ENCODE measurements around the gene MLF2. TPM values are rescaled to one million over a fixed set of nuclear protein-coding genes. Genes with fewer than 3 reads are reported as not detected.

MLF2 gene
- total RNA-seq, 1 donor from 2014 or later, result 162 TPM

DNA sequence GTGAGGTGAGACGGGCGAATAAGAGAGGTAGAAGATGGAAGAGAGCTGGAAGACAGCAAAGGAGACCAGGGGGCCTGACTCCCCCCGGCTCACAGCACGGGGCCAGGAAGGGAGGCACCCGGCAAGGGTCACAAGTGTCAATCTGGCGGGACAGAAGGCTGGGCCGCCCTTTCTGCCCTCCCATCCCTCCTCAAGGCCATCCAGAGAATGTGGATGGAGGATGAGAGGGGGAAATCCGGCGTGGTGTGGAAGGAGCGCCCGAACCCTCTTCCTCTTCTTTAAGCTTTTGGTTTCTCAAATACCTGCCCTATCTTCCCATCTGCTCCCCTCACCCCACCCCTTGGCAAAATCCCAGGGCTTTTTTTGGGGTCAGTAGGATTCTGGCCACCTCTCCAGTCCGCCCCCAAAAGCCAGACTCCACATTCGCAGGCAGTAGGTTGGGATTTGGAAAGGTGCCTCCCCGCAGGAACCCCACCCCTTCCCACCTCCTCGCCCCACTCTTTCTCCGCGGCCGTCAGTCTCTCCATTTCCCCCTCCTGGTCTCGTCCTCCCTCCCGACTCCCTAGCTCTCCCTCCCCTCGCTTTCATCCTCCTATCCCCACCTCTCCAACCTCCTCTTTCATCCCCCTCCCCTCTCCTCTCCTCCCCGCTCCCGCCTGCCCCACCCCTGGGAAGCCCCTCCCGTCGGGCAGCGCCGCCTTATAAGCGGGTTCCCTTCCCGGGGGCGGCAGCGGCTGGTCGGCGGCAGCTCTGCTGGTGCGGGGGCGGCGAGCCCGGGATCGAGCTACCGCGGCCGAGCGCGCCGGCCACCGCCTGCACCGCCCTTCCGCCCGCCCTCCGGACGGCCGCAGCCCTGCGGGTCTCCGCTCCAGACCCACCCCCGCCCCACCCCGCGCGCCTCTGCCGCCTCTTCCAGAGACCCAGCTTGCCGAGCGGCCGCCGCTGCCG is 13.0 kb upstream of the MLF2 start, which contains the start of gene PTMS:
TSS of gene PTMS (plus strand) at position 730 of the 948 bp plus-strand sequence. CDS start 343 bp downstream, outside the sequence.
- H3K4me3 Mint-ChIP-seq (ENCODE audit: unreplicated experiment), result peak within 1 kb of the TSS; percentile 95
- DNase-seq (ENCODE audit: extremely low spot score, unreplicated experiment), result peak; percentile 95
- peaks cover 4% of the 10 kb centered on the region for H3K36me3 Mint-ChIP-seq (ENCODE audit: unreplicated experiment)
- H3K27ac Mint-ChIP-seq (ENCODE audit: unreplicated experiment), result peak within 1 kb of the TSS; percentile 97
- TF ChIP-seq, protein P1, sequence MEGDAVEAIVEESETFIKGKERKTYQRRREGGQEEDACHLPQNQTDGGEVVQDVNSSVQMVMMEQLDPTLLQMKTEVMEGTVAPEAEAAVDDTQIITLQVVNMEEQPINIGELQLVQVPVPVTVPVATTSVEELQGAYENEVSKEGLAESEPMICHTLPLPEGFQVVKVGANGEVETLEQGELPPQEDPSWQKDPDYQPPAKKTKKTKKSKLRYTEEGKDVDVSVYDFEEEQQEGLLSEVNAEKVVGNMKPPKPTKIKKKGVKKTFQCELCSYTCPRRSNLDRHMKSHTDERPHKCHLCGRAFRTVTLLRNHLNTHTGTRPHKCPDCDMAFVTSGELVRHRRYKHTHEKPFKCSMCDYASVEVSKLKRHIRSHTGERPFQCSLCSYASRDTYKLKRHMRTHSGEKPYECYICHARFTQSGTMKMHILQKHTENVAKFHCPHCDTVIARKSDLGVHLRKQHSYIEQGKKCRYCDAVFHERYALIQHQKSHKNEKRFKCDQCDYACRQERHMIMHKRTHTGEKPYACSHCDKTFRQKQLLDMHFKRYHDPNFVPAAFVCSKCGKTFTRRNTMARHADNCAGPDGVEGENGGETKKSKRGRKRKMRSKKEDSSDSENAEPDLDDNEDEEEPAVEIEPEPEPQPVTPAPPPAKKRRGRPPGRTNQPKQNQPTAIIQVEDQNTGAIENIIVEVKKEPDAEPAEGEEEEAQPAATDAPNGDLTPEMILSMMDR (IDR thresholded peaks at IDR 0.05), result no peak
- no peaks in the 10 kb centered on the region for H3K9me3 Mint-ChIP-seq (ENCODE audit: unreplicated experiment)
- no peaks in the 10 kb centered on the region for H3K27me3 Mint-ChIP-seq (ENCODE audit: unreplicated experiment)
- H3K4me1 Mint-ChIP-seq (ENCODE audit: unreplicated experiment), result peaks cover 58% of the 10 kb centered on the region

DNA sequence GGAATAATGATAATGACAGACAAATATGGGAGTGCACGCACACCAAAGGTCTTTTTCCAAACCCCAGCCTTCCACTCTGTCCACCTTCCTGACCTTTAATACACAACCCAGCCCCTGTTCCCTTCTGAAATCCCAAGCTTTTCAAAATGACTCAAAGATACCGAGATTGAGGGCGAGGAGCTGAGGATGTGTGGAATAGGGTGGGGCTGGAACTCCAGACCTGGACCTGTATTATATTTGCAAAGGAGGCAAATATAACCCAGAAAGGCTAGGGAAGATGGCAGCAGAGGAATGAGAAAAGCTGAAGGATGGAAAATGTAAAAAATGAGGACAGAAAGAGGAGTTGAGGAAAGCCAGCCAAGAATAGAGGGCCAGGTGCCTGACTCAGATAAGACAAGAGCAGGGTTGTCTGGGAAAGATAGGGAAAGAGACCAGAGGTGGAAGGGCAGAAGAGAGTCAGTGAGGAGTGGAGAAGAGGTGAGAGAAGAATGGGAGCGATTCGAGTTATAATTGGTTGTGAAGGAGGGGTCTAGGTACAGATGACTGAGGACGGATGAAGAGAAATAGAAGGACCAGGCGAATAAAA is 12.2 kb upstream of the MLF2 start:
- Mint-ChIP-seq H3K4me3 (ENCODE audit: unreplicated experiment) (peak overlapping the region; percentile 77), H3K4me1 (ENCODE audit: unreplicated experiment) (peaks cover 57% of the 10 kb centered on the region), H3K27me3 (ENCODE audit: unreplicated experiment) (no peaks in the 10 kb centered on the region), H3K9me3 (ENCODE audit: unreplicated experiment) (no peaks in the 10 kb centered on the region), H3K27ac (ENCODE audit: unreplicated experiment) (peak overlapping the region; percentile 97), H3K36me3 (ENCODE audit: unreplicated experiment) (peaks cover 3% of the 10 kb centered on the region)
- TF ChIP-seq, protein P1 (IDR thresholded peaks at IDR 0.05), result no peak
- no peak for DNase-seq (ENCODE audit: extremely low spot score, unreplicated experiment)

DNA sequence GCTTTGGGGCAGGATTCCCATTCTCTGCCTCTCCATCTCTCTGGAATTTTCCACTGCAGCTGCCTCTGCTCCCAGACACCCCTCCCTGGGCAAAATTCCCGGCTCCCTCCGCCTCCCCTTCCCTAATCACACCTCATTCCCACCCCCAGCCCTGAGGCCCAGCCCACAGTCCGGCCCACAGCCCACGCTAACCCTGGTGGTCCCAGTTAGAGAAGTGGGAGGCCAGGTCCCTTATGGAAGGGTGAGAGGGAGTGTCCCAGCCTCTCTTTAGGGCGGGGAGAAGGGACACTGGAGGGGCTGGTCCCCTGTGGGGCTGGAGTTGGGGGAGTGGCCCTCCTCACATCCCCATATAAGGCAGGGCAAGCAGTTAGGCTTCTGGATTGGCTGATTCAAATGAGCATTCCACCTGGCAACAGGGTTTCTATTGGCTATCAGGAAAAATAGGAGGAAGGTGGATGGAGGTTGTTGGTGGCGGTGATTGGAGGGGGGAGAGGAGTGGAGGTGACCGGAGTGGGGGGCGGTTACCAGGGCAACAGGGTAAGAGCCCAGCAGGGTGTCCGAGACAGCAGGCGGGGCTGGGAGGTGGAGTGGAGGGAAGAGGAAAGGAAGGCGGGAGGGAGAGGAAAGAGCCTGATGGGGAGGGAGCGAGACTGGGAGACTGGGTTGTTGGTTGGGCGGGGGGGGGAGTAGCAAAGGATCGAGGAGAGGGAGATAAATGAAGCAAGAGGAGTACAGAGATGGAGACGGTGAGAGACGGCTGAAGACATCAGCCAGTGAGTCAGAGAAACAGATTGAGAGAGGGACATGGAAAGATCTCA is 11.3 kb upstream of the MLF2 start:
- Mint-ChIP-seq H3K27me3 (ENCODE audit: unreplicated experiment) (no peaks in the 10 kb centered on the region), H3K36me3 (ENCODE audit: unreplicated experiment) (no peaks in the 10 kb centered on the region), H3K4me3 (ENCODE audit: unreplicated experiment) (peak overlapping the region; percentile 70), H3K9me3 (ENCODE audit: unreplicated experiment) (no peaks in the 10 kb centered on the region), H3K27ac (ENCODE audit: unreplicated experiment) (peak overlapping the region; percentile 97), H3K4me1 (ENCODE audit: unreplicated experiment) (peaks cover 58% of the 10 kb centered on the region)
- peak; percentile 97 for DNase-seq (ENCODE audit: extremely low spot score, unreplicated experiment)
- TF ChIP-seq, protein P1 (IDR thresholded peaks at IDR 0.05), result no peak

DNA sequence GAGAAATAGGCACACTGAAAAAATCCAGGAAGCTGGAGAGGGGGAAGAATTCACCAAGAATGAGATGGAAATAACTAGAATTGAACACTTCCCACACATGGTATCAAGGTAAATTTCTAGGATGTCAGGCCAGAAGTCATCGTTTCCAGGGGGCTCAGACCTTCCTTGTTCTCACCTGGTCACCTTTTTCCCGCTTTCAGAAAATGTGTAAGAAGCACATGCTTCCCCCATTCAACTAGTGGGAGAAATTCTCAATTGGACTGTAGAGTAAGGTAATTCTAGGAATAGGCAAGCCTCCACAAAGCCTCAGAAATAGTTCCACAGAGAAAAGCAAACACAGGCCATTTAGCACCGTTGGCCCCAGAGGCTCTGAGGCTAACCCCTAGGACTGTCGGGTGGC is 10.4 kb upstream of the MLF2 start:
- H3K27me3 Mint-ChIP-seq (ENCODE audit: unreplicated experiment), result no peaks in the 10 kb centered on the region
- peak overlapping the region; percentile 70 for H3K4me3 Mint-ChIP-seq (ENCODE audit: unreplicated experiment)
- H3K27ac Mint-ChIP-seq (ENCODE audit: unreplicated experiment), result peak overlapping the region; percentile 97
- no peak for DNase-seq (ENCODE audit: extremely low spot score, unreplicated experiment)
- H3K9me3 Mint-ChIP-seq (ENCODE audit: unreplicated experiment), result no peaks in the 10 kb centered on the region
- H3K36me3 Mint-ChIP-seq (ENCODE audit: unreplicated experiment), result no peaks in the 10 kb centered on the region
- peaks cover 50% of the 10 kb centered on the region for H3K4me1 Mint-ChIP-seq (ENCODE audit: unreplicated experiment)
- TF ChIP-seq, protein P1 (IDR thresholded peaks at IDR 0.05), result no peak
